ENCODE results near the gene TMEM184B.

DNA sequence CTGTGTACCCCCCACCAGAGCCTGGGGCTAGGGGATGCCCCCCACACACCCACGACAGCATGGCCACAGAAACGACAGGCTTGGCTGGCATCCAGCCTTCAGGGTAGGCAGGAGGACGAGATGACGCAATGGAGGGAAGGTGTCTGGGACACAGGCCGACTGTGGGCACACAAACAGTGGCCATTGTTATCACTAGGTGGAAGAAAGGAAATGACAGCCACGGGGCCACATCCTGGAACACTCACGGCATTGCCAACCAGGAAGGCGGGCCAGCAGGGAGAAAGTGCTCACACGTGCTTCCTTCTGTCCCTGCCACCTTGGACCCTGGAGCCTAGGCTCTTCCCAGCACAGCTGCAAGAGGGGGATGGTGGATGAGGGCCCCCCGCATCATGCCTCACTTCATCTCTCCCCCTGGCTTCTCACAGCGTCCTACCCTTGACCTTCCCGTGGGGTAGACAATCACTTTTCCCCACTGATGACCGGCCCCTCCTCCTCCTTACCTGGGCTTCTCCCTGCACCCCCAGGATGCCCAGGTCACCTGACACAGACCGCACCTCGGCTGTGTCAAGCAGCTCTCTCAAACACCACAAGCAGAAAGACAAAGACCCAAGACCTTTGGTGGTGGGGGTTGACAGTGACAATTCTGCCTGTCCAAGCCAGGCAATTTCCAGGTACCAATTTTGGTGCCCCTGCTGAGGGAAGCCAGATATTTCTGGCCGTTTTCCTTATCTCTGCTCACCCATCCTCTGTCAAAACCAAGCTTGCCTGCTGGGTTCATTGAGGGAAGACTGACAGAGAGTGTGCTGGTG lies 99.8 kb downstream of the TMEM184B start:
- TF ChIP-seq, protein P1, sequence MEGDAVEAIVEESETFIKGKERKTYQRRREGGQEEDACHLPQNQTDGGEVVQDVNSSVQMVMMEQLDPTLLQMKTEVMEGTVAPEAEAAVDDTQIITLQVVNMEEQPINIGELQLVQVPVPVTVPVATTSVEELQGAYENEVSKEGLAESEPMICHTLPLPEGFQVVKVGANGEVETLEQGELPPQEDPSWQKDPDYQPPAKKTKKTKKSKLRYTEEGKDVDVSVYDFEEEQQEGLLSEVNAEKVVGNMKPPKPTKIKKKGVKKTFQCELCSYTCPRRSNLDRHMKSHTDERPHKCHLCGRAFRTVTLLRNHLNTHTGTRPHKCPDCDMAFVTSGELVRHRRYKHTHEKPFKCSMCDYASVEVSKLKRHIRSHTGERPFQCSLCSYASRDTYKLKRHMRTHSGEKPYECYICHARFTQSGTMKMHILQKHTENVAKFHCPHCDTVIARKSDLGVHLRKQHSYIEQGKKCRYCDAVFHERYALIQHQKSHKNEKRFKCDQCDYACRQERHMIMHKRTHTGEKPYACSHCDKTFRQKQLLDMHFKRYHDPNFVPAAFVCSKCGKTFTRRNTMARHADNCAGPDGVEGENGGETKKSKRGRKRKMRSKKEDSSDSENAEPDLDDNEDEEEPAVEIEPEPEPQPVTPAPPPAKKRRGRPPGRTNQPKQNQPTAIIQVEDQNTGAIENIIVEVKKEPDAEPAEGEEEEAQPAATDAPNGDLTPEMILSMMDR (IDR thresholded peaks at IDR 0.05 in 4 of 5, conservative IDR thresholded peaks at IDR 0.05 in 1 of 5), result no peak
- TF ChIP-seq POLR2A (IDR thresholded peaks at IDR 0.05), result no peak

Data from gastrocnemius medialis (tissue), 4 donors.